Activated CD8-positive, alpha-beta memory T cell treated with anti-CD3 and anti-CD28 coated beads, Interleukin-2, amount 10 ng/mL, durations not matched to agents 7 days and 5 days (primary cell): ENCODE data around the gene GPER1. TPM values are rescaled to one million over a fixed set of nuclear protein-coding genes. Genes with fewer than 3 reads are reported as not detected.

ENCODE experiments used
- ATAC-seq: fragments of 150-1000 bp; cut with Tn5 transposase; one replicate; pipeline ENCODE4 v1.10.0; 2021; ENCODE audit warnings: moderate library complexity
- CTCF ChIA-PET: fragments of 350-600 bp; sonication (Branson Sonifier 250); formaldehyde crosslinking; loops from one replicate; lab custom pipeline; 2021; ENCODE audit warnings: antibody characterized with exemption; lab: Charles Lee
- DNase-seq: peaks from one replicate; pipeline ENCODE4 v3.0.0-alpha.2; 2020
- H3K27ac Mint-ChIP-seq: one replicate; pipeline ENCODE4 v1.8.0; 2021; ENCODE audit warnings: mild to moderate bottlenecking, mixed read lengths
- H3K27me3 Mint-ChIP-seq: one replicate; pipeline ENCODE4 v1.8.0; 2021; ENCODE audit warnings: mixed read lengths
- H3K36me3 Mint-ChIP-seq: one replicate; pipeline ENCODE4 v1.8.0; 2021; ENCODE audit warnings: mild to moderate bottlenecking, mixed read lengths
- H3K4me1 Mint-ChIP-seq: one replicate; pipeline ENCODE4 v1.8.0; 2021; ENCODE audit warnings: mixed read lengths
- H3K4me3 Mint-ChIP-seq: one replicate; pipeline ENCODE4 v1.8.0; 2021; ENCODE audit warnings: mild to moderate bottlenecking, moderate library complexity, mixed read lengths
- H3K9me3 Mint-ChIP-seq: one replicate; pipeline ENCODE4 v1.8.0; 2022; ENCODE audit warnings: low read depth, mixed read lengths
- total RNA-seq, 2 experiments: library from RNA; stranded (reverse); gene quantifications; one replicate each; pipeline ENCODE4 v1.2.3, GENCODE V29; 2021

Gene GPER1
- total RNA-seq, 2 experiments from 2014 or later, result not detected

DNA sequence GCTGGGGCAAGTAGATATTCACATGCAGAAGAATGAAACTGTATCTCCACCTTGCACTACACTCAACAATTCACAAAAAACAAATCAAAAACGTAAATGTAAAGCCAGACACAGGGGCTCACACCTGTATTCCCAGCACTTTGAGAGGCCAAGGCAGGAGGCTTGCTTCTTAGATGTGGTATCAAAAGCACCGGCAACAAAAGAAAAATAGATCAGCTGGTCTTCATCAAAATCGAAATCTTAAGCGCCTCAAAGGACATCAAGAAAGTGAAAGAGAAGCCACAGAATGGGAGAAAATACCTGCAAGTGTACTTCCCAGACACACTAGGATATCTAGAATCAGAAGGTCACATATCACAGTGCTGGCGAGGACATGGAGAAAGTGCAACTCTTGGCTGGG lies 31.3 kb downstream of the GPER1 start:
- no peak overlapping the region for H3K4me3 Mint-ChIP-seq
- H3K4me1 Mint-ChIP-seq, result no peaks in the 10 kb centered on the region
- no peak overlapping the region for H3K27ac Mint-ChIP-seq
- no peak for ATAC-seq
- DNase-seq, result no peak
- no peaks in the 10 kb centered on the region for H3K36me3 Mint-ChIP-seq
- no peaks in the 10 kb centered on the region for H3K27me3 Mint-ChIP-seq
- no peaks in the 10 kb centered on the region for H3K9me3 Mint-ChIP-seq
- CTCF ChIA-PET, result interaction anchor here (1.6 kb wide), 1 partner anchor 126 kb away, joined by 7 read pairs; no protein-coding TSS in a partner anchor

GRCh38 chr7:1120791-1121190 lies 32.9 kb downstream of the GPER1 start:
- ATAC-seq, result no peak

GRCh38 chr7:1121476-1121875 lies 33.6 kb downstream of the GPER1 start:
- no peaks in the 10 kb centered on the region for H3K4me1 Mint-ChIP-seq
- no peak overlapping the region for H3K27ac Mint-ChIP-seq
- H3K4me3 Mint-ChIP-seq, result no peak overlapping the region
- H3K36me3 Mint-ChIP-seq, result peaks cover 1% of the 10 kb centered on the region
- no peaks in the 10 kb centered on the region for H3K27me3 Mint-ChIP-seq
- ATAC-seq (no peak), DNase-seq (no peak)
- CTCF ChIA-PET, result no interaction called here
- no peaks in the 10 kb centered on the region for H3K9me3 Mint-ChIP-seq

More at GRCh38 chr7:1120791-1121190, 32.9 kb downstream of the GPER1 start:
- Mint-ChIP-seq H3K27ac (no peak overlapping the region), H3K27me3 (no peaks in the 10 kb centered on the region), H3K36me3 (no peaks in the 10 kb centered on the region), H3K4me1 (no peaks in the 10 kb centered on the region), H3K9me3 (no peaks in the 10 kb centered on the region), H3K4me3 (no peak overlapping the region)
- DNase-seq, result no peak
- CTCF ChIA-PET, result interaction anchor here (1.2 kb wide), 1 partner anchor 35 kb away, joined by 4 read pairs; no protein-coding TSS in a partner anchor

GRCh38 chr7:1121886-1122831 lies 34.2 kb downstream of the GPER1 start:
- H3K27ac Mint-ChIP-seq, result no peak overlapping the region

GRCh38 chr7:1122832-1123501 lies 35.1 kb downstream of the GPER1 start:
- H3K27ac Mint-ChIP-seq, result no peak overlapping the region
- no peak for DNase-seq
- CTCF ChIA-PET, result interaction anchor here (0.7 kb wide), 1 partner anchor 10 kb away, joined by 3 read pairs; no protein-coding TSS in a partner anchor
- ATAC-seq, result no peak
- no peak overlapping the region for H3K4me3 Mint-ChIP-seq
- H3K4me1 Mint-ChIP-seq, result no peaks in the 10 kb centered on the region
- no peaks in the 10 kb centered on the region for H3K27me3 Mint-ChIP-seq
- H3K36me3 Mint-ChIP-seq, result peaks cover 5% of the 10 kb centered on the region
- no peaks in the 10 kb centered on the region for H3K9me3 Mint-ChIP-seq

More at GRCh38 chr7:1121886-1122831, 34.2 kb downstream of the GPER1 start:
- H3K36me3 Mint-ChIP-seq, result peaks cover 5% of the 10 kb centered on the region
- H3K4me1 Mint-ChIP-seq, result no peaks in the 10 kb centered on the region
- H3K4me3 Mint-ChIP-seq, result no peak overlapping the region
- H3K27me3 Mint-ChIP-seq, result no peaks in the 10 kb centered on the region
- CTCF ChIA-PET, result interaction anchor here (0.7 kb wide), 1 partner anchor 10 kb away, joined by 3 read pairs; no protein-coding TSS in a partner anchor
- no peaks in the 10 kb centered on the region for H3K9me3 Mint-ChIP-seq
- ATAC-seq (no peak), DNase-seq (no peak)

DNA sequence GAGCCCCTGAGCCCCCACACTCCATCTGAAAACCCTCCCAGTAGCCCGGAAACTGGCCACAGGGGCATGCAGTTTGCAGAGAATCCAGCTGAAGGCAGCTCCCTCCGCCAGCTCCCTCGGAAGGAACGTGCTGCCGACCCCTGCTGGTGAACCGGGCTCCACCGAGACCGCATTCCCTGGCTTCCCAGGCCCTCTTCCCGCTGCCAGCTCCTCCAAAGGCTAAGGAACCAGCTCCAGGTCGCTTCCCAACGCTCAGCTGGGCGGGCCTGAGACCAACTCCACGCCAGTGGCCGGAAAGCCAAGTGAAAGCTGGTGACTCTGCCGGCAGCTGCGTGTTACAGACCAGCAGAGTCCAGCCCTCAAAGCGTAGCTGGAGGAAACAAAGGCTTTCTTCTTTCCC lies 35.8 kb downstream of the GPER1 start:
- CTCF ChIA-PET, result no interaction called here
- ATAC-seq (no peak), DNase-seq (no peak)
- Mint-ChIP-seq H3K4me3 (no peak overlapping the region), H3K9me3 (no peaks in the 10 kb centered on the region), H3K4me1 (no peaks in the 10 kb centered on the region), H3K27ac (no peak overlapping the region), H3K27me3 (no peaks in the 10 kb centered on the region), H3K36me3 (peaks cover 5% of the 10 kb centered on the region)

DNA sequence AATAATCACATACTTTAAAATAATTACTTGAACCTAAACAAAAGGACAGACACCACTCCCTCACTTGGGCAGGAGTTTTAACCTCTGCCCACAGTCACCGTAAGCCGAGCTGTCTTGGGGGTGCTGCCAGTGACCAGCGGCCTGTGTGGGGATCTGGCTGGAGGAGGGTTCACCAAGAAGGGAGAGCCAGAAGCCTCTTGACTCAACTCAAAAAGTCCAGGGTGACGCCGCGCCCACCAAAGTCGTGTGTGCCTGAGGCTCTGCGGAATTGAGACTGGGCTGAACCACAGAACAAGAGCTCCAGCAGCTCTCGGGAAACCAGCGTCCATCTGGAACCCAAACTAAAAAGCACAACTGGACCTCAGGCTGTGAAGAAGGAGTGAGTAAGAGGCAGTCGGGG lies 36.3 kb downstream of the GPER1 start:
- CTCF ChIA-PET, result no interaction called here
- no peaks in the 10 kb centered on the region for H3K27me3 Mint-ChIP-seq
- DNase-seq (no peak), ATAC-seq (no peak)
- no peak overlapping the region for H3K4me3 Mint-ChIP-seq
- H3K27ac Mint-ChIP-seq, result no peak overlapping the region
- H3K4me1 Mint-ChIP-seq, result no peaks in the 10 kb centered on the region
- no peaks in the 10 kb centered on the region for H3K9me3 Mint-ChIP-seq
- H3K36me3 Mint-ChIP-seq, result peaks cover 5% of the 10 kb centered on the region

DNA sequence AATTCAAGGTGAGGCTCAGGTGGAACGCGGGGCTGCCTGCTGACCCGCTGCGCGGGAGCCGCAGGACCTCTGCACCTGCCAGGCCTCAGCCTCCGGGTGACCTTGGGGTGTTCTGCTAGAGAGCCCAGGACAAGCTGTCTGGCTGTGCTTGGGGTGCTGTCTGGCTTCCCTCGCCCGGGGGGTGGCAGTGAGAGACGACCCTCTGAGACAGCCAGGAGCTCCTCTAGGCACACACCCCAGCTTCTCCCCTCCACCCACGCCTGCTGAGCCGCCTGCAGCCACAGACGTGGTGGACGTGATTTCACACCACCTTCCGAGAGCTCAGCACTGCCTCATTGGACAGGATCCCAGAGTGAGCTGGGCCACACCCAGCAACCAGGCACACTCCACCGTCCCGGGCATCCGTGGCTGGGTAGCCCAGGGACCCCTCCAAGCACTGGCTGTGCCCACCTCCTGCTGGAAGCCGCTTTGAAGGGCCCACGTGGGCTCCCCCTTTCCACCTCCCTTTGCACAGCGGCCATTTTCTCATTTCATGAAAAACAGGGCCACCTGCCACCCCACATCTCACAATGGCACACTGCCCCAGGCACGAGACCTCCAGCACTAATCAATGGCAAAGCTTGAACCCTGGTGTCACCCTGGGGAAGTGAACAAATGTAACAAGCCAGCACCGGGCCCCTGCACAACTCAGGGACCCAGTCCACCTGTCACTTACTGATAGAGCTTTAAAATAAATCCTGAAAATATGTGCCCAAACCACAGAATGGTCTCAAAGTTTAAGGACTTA lies 37.1 kb downstream of the GPER1 start:
- no peak overlapping the region for H3K27ac Mint-ChIP-seq
- no peak for DNase-seq
- H3K36me3 Mint-ChIP-seq, result peaks cover 9% of the 10 kb centered on the region
- no peaks in the 10 kb centered on the region for H3K4me1 Mint-ChIP-seq
- no peak overlapping the region for H3K4me3 Mint-ChIP-seq
- CTCF ChIA-PET, result interaction anchor here (0.5 kb wide), 1 partner anchor 16 kb away, joined by 3 read pairs; no protein-coding TSS in a partner anchor
- ATAC-seq, result no peak
- no peaks in the 10 kb centered on the region for H3K27me3 Mint-ChIP-seq
- H3K9me3 Mint-ChIP-seq, result no peaks in the 10 kb centered on the region

- Mint-ChIP-seq H3K4me3 (no peak overlapping the region), H3K27me3 (no peaks in the 10 kb centered on the region), H3K9me3 (no peaks in the 10 kb centered on the region), H3K4me1 (no peaks in the 10 kb centered on the region), H3K27ac (no peak overlapping the region), H3K36me3 (peaks cover 9% of the 10 kb centered on the region)
- CTCF ChIA-PET, result interaction anchor here (0.5 to 1.4 kb wide), 2 partner anchors 17 to 60 kb away, joined by 3 read pairs; no protein-coding TSS in a partner anchor
- ATAC-seq, result no peak
- no peak for DNase-seq
Observed at GRCh38 chr7:1125603-1125969, 37.7 kb downstream of the GPER1 start.

DNA sequence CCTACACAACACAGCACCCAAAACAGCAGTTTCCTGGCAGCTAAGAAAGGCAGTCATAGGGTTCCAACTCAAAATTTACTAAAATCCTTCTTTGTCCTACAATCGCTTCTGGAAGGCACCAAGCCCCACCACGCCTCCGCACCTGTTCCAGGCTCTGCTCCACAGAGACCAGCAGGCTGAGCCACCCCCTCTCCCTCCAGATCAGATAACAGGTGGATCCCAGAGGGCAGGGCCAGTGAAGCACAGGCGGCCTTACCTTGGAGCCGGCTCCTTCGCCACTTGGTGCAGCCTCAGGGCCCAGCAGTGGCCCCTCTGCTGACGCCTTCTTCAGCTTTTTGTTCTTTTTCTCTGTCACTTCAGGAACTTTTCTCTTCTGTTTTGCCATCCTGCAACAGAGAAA lies 39.1 kb downstream of the GPER1 start:
- CTCF ChIA-PET, result interaction anchor here (1.4 kb wide), 1 partner anchor 61 kb away, joined by 3 read pairs; no protein-coding TSS in a partner anchor
- peaks cover 12% of the 10 kb centered on the region for H3K36me3 Mint-ChIP-seq
- ATAC-seq (no peak), DNase-seq (no peak)
- H3K27me3 Mint-ChIP-seq, result no peaks in the 10 kb centered on the region
- no peak overlapping the region for H3K27ac Mint-ChIP-seq
- no peak overlapping the region for H3K4me3 Mint-ChIP-seq
- peaks cover 2% of the 10 kb centered on the region for H3K9me3 Mint-ChIP-seq
- no peaks in the 10 kb centered on the region for H3K4me1 Mint-ChIP-seq

DNA sequence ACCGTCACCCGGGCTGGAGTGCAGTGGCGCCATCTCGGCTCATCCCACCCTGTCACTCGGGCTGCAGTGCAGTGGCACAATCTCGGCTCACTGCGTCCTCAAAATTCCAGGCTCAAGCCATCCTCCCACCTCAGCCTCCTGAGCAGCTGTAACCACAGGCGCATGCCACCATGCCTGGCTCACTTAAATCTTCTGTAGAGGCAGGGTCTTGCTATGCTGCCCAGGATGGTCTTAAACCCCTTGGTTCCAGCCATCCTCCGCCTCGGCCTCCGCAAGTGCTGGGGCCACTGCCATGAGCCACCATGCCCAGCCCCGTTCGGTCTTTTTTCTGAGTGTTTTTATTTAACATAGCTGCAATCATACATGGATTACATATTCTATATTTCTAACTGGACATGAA lies 41.5 kb downstream of the GPER1 start:
- Mint-ChIP-seq H3K36me3 (peaks cover 19% of the 10 kb centered on the region), H3K9me3 (peaks cover 2% of the 10 kb centered on the region), H3K27me3 (no peaks in the 10 kb centered on the region), H3K27ac (no peak overlapping the region), H3K4me1 (no peaks in the 10 kb centered on the region), H3K4me3 (no peak overlapping the region)
- ATAC-seq (no peak), DNase-seq (no peak)
- CTCF ChIA-PET, result no interaction called here

- Mint-ChIP-seq H3K27me3 (no peaks in the 10 kb centered on the region), H3K4me1 (no peaks in the 10 kb centered on the region), H3K27ac (no peak overlapping the region), H3K36me3 (peaks cover 19% of the 10 kb centered on the region), H3K4me3 (no peak overlapping the region), H3K9me3 (peaks cover 2% of the 10 kb centered on the region)
- no peak for ATAC-seq
- DNase-seq, result no peak
- CTCF ChIA-PET, result interaction anchor here (0.6 kb wide), 1 partner anchor 137 kb away, joined by 3 read pairs; no protein-coding TSS in a partner anchor
Observed at GRCh38 chr7:1130021-1130990, 42.4 kb downstream of the GPER1 start.
